ENCODE measurements around the gene KCTD20.

- TF ChIP-seq POLR2A (IDR thresholded peaks at IDR 0.05) (no peak), POLR2AphosphoS5 (IDR thresholded peaks at IDR 0.05) (no peak), CTCF (IDR thresholded peaks at IDR 0.05) (no peak), EP300 (IDR thresholded peaks at IDR 0.05) (no peak)
Observed at GRCh38 chr6:36489426-36489825, 46.6 kb downstream of the KCTD20 start.

All from gastroesophageal sphincter (tissue), 3 donors.